ENCODE results near the gene CSF1R.

The CSF1R gene

DNA sequence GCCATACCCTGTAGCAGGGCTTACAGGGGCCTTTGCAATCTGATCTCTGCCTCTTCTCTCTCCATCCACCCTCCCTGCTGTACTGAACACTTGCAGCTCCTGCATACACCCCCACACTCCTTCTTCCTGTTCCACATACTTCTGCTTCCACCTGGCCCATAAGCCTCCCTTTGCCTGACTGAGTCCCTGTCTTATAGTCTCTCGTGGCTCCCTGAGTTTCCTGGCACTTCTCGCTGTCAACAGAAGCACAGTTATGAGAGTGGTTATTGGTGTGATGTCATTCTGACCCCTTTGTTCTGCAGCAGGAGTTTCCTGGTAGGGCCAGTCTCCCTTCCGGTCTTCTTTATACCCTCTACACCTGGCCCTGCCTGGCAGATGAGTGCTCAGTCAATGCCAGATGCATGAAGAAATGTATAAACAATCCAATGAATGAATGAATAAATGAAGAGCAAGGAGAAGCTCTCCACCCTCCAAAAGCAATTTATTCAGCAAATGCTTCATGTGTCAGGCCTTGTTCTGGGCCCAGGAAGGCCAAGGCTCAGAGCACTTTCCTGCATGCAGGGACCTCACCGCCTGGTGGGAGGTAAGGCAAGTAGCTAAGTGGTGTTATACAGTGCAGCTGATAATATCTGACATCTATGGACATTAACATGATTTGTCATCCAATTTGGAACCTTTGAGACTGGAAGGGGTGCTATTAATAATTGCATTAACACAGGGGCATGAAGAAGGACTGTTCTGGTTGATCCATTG, 20.5 kb upstream of the CSF1R start:
- H3K4me2 ChIP-seq (ENCODE audit: low read length): no peak overlapping the region
- no peaks in the 10 kb centered on the region for H3F3A ChIP-seq (ENCODE audit: insufficient read depth, low read length)
- H3K27ac ChIP-seq (ENCODE audit: low read depth, low read length, poor library complexity, severe bottlenecking): no peak overlapping the region
- H2AFZ ChIP-seq (ENCODE audit: low read length): no peak overlapping the region
- TF ChIP-seq EZH2 (IDR thresholded peaks at IDR 0.05; ENCODE audit: borderline replicate concordance, low read length): no peak
- TF ChIP-seq, protein P1, sequence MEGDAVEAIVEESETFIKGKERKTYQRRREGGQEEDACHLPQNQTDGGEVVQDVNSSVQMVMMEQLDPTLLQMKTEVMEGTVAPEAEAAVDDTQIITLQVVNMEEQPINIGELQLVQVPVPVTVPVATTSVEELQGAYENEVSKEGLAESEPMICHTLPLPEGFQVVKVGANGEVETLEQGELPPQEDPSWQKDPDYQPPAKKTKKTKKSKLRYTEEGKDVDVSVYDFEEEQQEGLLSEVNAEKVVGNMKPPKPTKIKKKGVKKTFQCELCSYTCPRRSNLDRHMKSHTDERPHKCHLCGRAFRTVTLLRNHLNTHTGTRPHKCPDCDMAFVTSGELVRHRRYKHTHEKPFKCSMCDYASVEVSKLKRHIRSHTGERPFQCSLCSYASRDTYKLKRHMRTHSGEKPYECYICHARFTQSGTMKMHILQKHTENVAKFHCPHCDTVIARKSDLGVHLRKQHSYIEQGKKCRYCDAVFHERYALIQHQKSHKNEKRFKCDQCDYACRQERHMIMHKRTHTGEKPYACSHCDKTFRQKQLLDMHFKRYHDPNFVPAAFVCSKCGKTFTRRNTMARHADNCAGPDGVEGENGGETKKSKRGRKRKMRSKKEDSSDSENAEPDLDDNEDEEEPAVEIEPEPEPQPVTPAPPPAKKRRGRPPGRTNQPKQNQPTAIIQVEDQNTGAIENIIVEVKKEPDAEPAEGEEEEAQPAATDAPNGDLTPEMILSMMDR (IDR thresholded peaks at IDR 0.05; ENCODE audit: low read length): no peak
- no peaks in the 10 kb centered on the region for H3K4me1 ChIP-seq (ENCODE audit: insufficient read depth, low read length, severe bottlenecking)
- no peaks in the 10 kb centered on the region for H3K9me3 ChIP-seq (ENCODE audit: low read length)
- no peaks in the 10 kb centered on the region for H4K20me1 ChIP-seq (ENCODE audit: insufficient read depth, low read length)
- no peaks in the 10 kb centered on the region for H3K79me2 ChIP-seq (ENCODE audit: insufficient read depth, low read length)
- H3K4me3 ChIP-seq (ENCODE audit: low read depth, low read length, poor library complexity, severe bottlenecking): no peak overlapping the region
- H3K9ac ChIP-seq (ENCODE audit: low read length): no peak overlapping the region
- H3K36me3 ChIP-seq (ENCODE audit: insufficient read depth, low read length): no peaks in the 10 kb centered on the region
- no peaks in the 10 kb centered on the region for H3K9me2 ChIP-seq (ENCODE audit: low read depth, low read length)
- H3K27me3 ChIP-seq (ENCODE audit: insufficient read depth, low read length): 0 out of 2 replicates have a peak, but pooled peaks cover 5% of the 10 kb centered on the region

DNA sequence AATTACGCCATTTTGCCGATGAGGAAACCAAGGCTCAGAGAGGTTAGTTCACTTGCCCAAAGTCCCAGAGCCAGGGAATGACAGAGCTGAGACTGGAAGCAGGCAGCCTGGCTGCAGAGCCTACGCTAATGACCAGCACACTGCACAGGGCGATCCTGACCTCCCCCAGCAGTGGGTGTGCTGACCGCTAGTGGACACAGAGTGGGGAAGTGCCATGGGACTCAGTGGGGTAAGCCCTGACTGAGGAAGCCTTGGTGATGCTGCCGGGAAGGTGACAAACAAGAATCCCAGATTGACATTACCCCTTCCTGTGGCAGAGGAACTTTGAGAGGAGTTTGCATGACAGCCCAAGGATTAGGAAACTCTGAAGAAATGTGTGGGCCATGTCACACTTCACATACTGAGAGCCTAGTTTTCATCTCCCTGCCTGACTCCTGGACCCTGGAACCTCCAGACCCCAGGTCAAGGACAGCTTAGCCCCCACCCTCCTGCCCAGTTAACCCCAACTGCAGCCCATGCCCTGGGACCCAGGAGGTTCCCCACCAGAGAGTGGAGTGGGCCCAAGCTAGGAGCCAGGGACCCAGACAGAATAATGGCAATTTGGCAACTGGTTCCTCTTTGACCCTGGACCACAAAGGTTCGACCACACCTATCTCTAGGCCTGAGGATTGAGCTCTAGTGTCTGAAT, 19.7 kb upstream of the CSF1R start:
- Histone ChIP-seq H3K9me3 (ENCODE audit: low read length) (no peaks in the 10 kb centered on the region), H3K4me1 (ENCODE audit: insufficient read depth, low read length, severe bottlenecking) (no peaks in the 10 kb centered on the region), H3K4me3 (ENCODE audit: low read depth, low read length, poor library complexity, severe bottlenecking) (no peak overlapping the region), H4K20me1 (ENCODE audit: insufficient read depth, low read length) (no peaks in the 10 kb centered on the region), H3K4me2 (ENCODE audit: low read length) (no peak overlapping the region), H3K79me2 (ENCODE audit: insufficient read depth, low read length) (no peaks in the 10 kb centered on the region), H3K9ac (ENCODE audit: low read length) (no peak overlapping the region), H2AFZ (ENCODE audit: low read length) (no peak overlapping the region), H3K9me2 (ENCODE audit: low read depth, low read length) (no peaks in the 10 kb centered on the region), H3K27ac (ENCODE audit: low read depth, low read length, poor library complexity, severe bottlenecking) (no peak overlapping the region), H3K36me3 (ENCODE audit: insufficient read depth, low read length) (no peaks in the 10 kb centered on the region), H3F3A (ENCODE audit: insufficient read depth, low read length) (no peaks in the 10 kb centered on the region), H3K27me3 (ENCODE audit: insufficient read depth, low read length) (0 out of 2 replicates have a peak, but pooled peaks cover 4% of the 10 kb centered on the region)
- TF ChIP-seq EZH2 (IDR thresholded peaks at IDR 0.05; ENCODE audit: borderline replicate concordance, low read length): no peak
- TF ChIP-seq, protein P1 (IDR thresholded peaks at IDR 0.05; ENCODE audit: low read length): no peak

DNA sequence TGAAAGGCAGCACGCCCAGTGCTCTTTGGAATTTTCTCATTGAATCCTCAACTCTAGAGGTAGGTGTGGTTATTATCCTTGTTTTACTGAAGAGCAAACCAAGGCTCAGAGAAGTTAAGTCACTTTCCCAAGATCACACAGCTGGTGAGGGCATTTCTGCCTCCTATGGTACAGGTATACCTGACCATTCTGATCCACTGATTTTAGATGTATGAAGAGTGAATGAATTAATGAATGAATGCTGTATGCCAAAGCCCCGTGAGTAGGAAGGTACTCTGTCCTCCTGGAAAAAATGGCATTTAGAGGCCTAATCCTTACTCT, 18.2 kb upstream of the CSF1R start:
- Histone ChIP-seq H2AFZ (ENCODE audit: low read length) (no peak overlapping the region), H3K9me2 (ENCODE audit: low read depth, low read length) (no peaks in the 10 kb centered on the region), H3K27me3 (ENCODE audit: insufficient read depth, low read length) (no peaks in the 10 kb centered on the region), H3F3A (ENCODE audit: insufficient read depth, low read length) (no peaks in the 10 kb centered on the region), H3K9me3 (ENCODE audit: low read length) (no peaks in the 10 kb centered on the region), H3K4me1 (ENCODE audit: insufficient read depth, low read length, severe bottlenecking) (no peaks in the 10 kb centered on the region), H3K9ac (ENCODE audit: low read length) (no peak overlapping the region), H3K27ac (ENCODE audit: low read depth, low read length, poor library complexity, severe bottlenecking) (no peak overlapping the region), H4K20me1 (ENCODE audit: insufficient read depth, low read length) (no peaks in the 10 kb centered on the region), H3K36me3 (ENCODE audit: insufficient read depth, low read length) (no peaks in the 10 kb centered on the region), H3K4me2 (ENCODE audit: low read length) (no peak overlapping the region), H3K79me2 (ENCODE audit: insufficient read depth, low read length) (no peaks in the 10 kb centered on the region), H3K4me3 (ENCODE audit: low read depth, low read length, poor library complexity, severe bottlenecking) (no peak overlapping the region)
- TF ChIP-seq, protein P1 (IDR thresholded peaks at IDR 0.05; ENCODE audit: low read length): no peak
- TF ChIP-seq EZH2 (IDR thresholded peaks at IDR 0.05; ENCODE audit: borderline replicate concordance, low read length): no peak
